Gastroesophageal sphincter (tissue), 3 donors: ENCODE measurements around the gene CENPN.
A peak's percentile ranks its signal among the peaks of the same experiment; 100 is the strongest.

Experiments used
- POLR2A ChIP-seq, 2 donors: fragments of 450-650 bp; IDR thresholded peaks; one replicate each; pipeline ENCODE4 v1.6.1; 2017; ENCODE audit warnings: antibody characterized with exemption in 2 of 2, mild to moderate bottlenecking in 2 of 2, moderate library complexity in 1 of 2
- POLR2AphosphoS5 ChIP-seq: sonication (generic); formaldehyde crosslinking; IDR thresholded peaks from one replicate; pipeline ENCODE4 v1.6.1; 2017; ENCODE audit warnings: antibody characterized with exemption
- TF ChIP-seq, protein P1 (sequence below), 4 experiments: fragments of 200-600 bp in 2 of 4; fragments of 450-650 bp in 2 of 4; sonication (generic) in 1 of 4; IDR thresholded peaks; one replicate each; pipeline ENCODE4 v1.5.1; 2017 to 2019; ENCODE audit warnings: antibody characterized with exemption in 4 of 4, mild to moderate bottlenecking in 2 of 4, moderate library complexity in 2 of 4

GRCh38 chr16:80974649-80975376, 32.2 kb upstream of the CENPN start:
- TF ChIP-seq, protein P1, sequence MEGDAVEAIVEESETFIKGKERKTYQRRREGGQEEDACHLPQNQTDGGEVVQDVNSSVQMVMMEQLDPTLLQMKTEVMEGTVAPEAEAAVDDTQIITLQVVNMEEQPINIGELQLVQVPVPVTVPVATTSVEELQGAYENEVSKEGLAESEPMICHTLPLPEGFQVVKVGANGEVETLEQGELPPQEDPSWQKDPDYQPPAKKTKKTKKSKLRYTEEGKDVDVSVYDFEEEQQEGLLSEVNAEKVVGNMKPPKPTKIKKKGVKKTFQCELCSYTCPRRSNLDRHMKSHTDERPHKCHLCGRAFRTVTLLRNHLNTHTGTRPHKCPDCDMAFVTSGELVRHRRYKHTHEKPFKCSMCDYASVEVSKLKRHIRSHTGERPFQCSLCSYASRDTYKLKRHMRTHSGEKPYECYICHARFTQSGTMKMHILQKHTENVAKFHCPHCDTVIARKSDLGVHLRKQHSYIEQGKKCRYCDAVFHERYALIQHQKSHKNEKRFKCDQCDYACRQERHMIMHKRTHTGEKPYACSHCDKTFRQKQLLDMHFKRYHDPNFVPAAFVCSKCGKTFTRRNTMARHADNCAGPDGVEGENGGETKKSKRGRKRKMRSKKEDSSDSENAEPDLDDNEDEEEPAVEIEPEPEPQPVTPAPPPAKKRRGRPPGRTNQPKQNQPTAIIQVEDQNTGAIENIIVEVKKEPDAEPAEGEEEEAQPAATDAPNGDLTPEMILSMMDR (IDR thresholded peaks at IDR 0.05): peak in 2 of 4 experiments; percentile 9 to 36
- no peak for TF ChIP-seq POLR2AphosphoS5
- no peak for TF ChIP-seq POLR2A (IDR thresholded peaks at IDR 0.05)
